ENCODE measurements around the gene FGF8. TPM values are rescaled to one million over a fixed set of nuclear protein-coding genes. Genes with fewer than 3 reads are reported as not detected.

FGF8 gene
- total and polyA plus RNA-seq, 2 donors (not counting 1 experiment from before 2014, with no cell fraction given): not detected

GRCh38 chr10:101723176-101723575 lies 52.7 kb downstream of the FGF8 start:
- Histone ChIP-seq H3K27me3 (ENCODE audit: control insufficient read depth, insufficient read depth, low read length) (peaks cover 21% of the 10 kb centered on the region), H3K4me1 (ENCODE audit: control insufficient read depth, extremely low read depth, insufficient read depth, low read length) (no peaks in the 10 kb centered on the region), H3K4me2 (ENCODE audit: extremely low read depth, insufficient read depth, low read length) (no peak overlapping the region), H3K9me3 (ENCODE audit: control insufficient read depth, insufficient read depth, low read depth, low read length) (no peaks in the 10 kb centered on the region), H3K4me3 (replicated peaks in 1 of 4; ENCODE audit: control extremely low read depth in 1 of 4, insufficient read depth in 1 of 4, low read depth in 3 of 4, low read length in 4 of 4) (no peak overlapping the region), H3K36me3 (ENCODE audit: control insufficient read depth, insufficient read depth, low read length) (no peaks in the 10 kb centered on the region), H2AFZ (ENCODE audit: low read length) (no peak overlapping the region), H4K20me1 (ENCODE audit: control insufficient read depth, extremely low read depth, insufficient read depth, low read length) (no peaks in the 10 kb centered on the region), H3K27ac (ENCODE audit: insufficient read depth, low read length) (no peak overlapping the region), H3K79me2 (ENCODE audit: control insufficient read depth, insufficient read depth, low read length) (no peaks in the 10 kb centered on the region), H3K9ac (ENCODE audit: insufficient read depth, low read length) (no peak overlapping the region)
- TF ChIP-seq EZH2 (IDR thresholded peaks at IDR 0.05; ENCODE audit: low read length, missing control alignments): no peak
- TF ChIP-seq CTCF (conservative IDR thresholded peaks at IDR 0.05 in 1 of 2, IDR thresholded peaks at IDR 0.05 in 1 of 2; ENCODE audit: low read depth in 1 of 2, low read length in 2 of 2): no peak
- no peak for DNase-seq (ENCODE audit: low read depth in 2 of 2)

DNA sequence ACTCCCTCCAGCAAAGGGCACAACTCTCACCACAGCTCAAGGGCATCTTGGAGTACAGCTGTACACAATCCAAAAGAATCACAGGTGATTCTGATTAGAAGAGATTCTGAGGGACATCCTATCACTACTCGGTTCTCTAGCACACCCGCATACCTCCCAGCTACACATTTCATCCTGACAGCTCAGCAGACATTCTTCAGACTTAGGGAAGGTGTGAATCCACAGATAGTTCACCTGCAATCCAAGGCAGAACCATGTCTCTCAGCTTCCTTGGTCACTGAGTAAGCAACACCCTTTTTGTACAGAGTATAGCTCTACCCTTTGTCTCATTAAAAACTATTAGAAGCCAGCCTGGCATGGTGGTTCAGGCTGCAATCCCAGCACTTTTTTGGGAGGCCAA lies 54.1 kb downstream of the FGF8 start:
- Histone ChIP-seq H3K9ac (ENCODE audit: insufficient read depth, low read length) (no peak overlapping the region), H3K9me3 (ENCODE audit: control insufficient read depth, insufficient read depth, low read depth, low read length) (no peaks in the 10 kb centered on the region), H2AFZ (ENCODE audit: low read length) (no peak overlapping the region), H3K27me3 (ENCODE audit: control insufficient read depth, insufficient read depth, low read length) (peaks cover 21% of the 10 kb centered on the region), H3K4me1 (ENCODE audit: control insufficient read depth, extremely low read depth, insufficient read depth, low read length) (no peaks in the 10 kb centered on the region), H3K4me3 (replicated peaks in 1 of 4; ENCODE audit: control extremely low read depth in 1 of 4, insufficient read depth in 1 of 4, low read depth in 3 of 4, low read length in 4 of 4) (no peak overlapping the region), H4K20me1 (ENCODE audit: control insufficient read depth, extremely low read depth, insufficient read depth, low read length) (no peaks in the 10 kb centered on the region), H3K79me2 (ENCODE audit: control insufficient read depth, insufficient read depth, low read length) (no peaks in the 10 kb centered on the region), H3K36me3 (ENCODE audit: control insufficient read depth, insufficient read depth, low read length) (no peaks in the 10 kb centered on the region), H3K27ac (ENCODE audit: insufficient read depth, low read length) (no peak overlapping the region), H3K4me2 (ENCODE audit: extremely low read depth, insufficient read depth, low read length) (no peak overlapping the region)
- TF ChIP-seq EZH2 (IDR thresholded peaks at IDR 0.05; ENCODE audit: low read length, missing control alignments): no peak
- no peak for TF ChIP-seq CTCF (conservative IDR thresholded peaks at IDR 0.05 in 1 of 2, IDR thresholded peaks at IDR 0.05 in 1 of 2; ENCODE audit: low read depth in 1 of 2, low read length in 2 of 2)
- no peak for DNase-seq (ENCODE audit: low read depth in 2 of 2)

DNA sequence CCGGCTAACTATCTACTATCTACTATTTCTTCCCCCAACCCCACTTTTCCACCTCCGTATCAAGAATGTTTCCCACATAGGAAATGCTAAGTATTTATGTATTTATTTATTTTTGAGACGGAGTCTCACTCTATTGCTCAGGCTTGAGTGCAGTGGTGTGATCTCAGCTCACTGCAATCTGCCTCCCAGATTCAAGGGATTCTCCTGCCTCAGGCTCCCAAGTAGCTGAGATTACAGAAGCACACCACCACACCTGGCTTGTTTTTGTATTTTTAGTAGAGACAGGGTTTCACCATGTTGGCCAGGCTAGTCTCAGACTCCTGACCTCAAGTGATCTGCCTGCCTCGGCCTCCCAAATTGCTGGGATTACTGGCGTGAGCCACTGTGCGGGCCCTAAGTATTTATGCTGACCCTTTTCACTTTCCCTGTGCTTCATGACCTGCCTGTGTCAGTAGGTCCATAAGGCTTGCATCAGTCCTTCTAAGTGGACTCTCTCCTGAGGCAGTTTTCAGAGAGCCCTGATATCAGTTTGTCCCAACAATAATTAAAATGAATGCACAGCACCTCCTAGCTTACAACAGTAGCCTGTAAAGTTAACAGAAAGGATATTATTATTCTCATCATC lies 55.2 kb downstream of the FGF8 start:
- no peak overlapping the region for H3K9ac ChIP-seq (ENCODE audit: insufficient read depth, low read length)
- no peak overlapping the region for H3K4me3 ChIP-seq (replicated peaks in 1 of 4; ENCODE audit: control extremely low read depth in 1 of 4, insufficient read depth in 1 of 4, low read depth in 3 of 4, low read length in 4 of 4)
- no peaks in the 10 kb centered on the region for H3K36me3 ChIP-seq (ENCODE audit: control insufficient read depth, insufficient read depth, low read length)
- H3K9me3 ChIP-seq (ENCODE audit: control insufficient read depth, insufficient read depth, low read depth, low read length): no peaks in the 10 kb centered on the region
- no peaks in the 10 kb centered on the region for H4K20me1 ChIP-seq (ENCODE audit: control insufficient read depth, extremely low read depth, insufficient read depth, low read length)
- no peak overlapping the region for H3K27ac ChIP-seq (ENCODE audit: insufficient read depth, low read length)
- H3K27me3 ChIP-seq (ENCODE audit: control insufficient read depth, insufficient read depth, low read length): peaks cover 21% of the 10 kb centered on the region
- H3K4me2 ChIP-seq (ENCODE audit: extremely low read depth, insufficient read depth, low read length): no peak overlapping the region
- H3K79me2 ChIP-seq (ENCODE audit: control insufficient read depth, insufficient read depth, low read length): no peaks in the 10 kb centered on the region
- no peak for DNase-seq (ENCODE audit: low read depth in 2 of 2)
- TF ChIP-seq CTCF (conservative IDR thresholded peaks at IDR 0.05 in 1 of 2, IDR thresholded peaks at IDR 0.05 in 1 of 2; ENCODE audit: low read depth in 1 of 2, low read length in 2 of 2): no peak
- no peak for TF ChIP-seq EZH2 (IDR thresholded peaks at IDR 0.05; ENCODE audit: low read length, missing control alignments)
- H3K4me1 ChIP-seq (ENCODE audit: control insufficient read depth, extremely low read depth, insufficient read depth, low read length): no peaks in the 10 kb centered on the region
- no peak overlapping the region for H2AFZ ChIP-seq (ENCODE audit: low read length)

Other genes starting within 250 kb of the FGF8 start
- gene POLL, start 187.9 kb downstream of the FGF8 start, total RNA-seq: 12.3 and 15.7 TPM in 2 replicates
- 10.9 TPM in 2 replicates for gene POLL, start 187.9 kb downstream of the FGF8 start, polyA plus RNA-seq
- 23.9 and 34.4 TPM in 2 replicates for gene DPCD, start 187.8 kb downstream of the FGF8 start, total RNA-seq
- 40.5 and 42.9 TPM in 2 replicates for gene DPCD, start 187.8 kb downstream of the FGF8 start, polyA plus RNA-seq
- 52.9 and 60.8 TPM in 2 replicates for gene FBXW4, start 80.9 kb downstream of the FGF8 start, total RNA-seq
- gene FBXW4, start 80.9 kb downstream of the FGF8 start, polyA plus RNA-seq: 32.7 and 37.1 TPM in 2 replicates
- 80.8 and 95.3 TPM in 2 replicates for gene NPM3, start 7.3 kb upstream of the FGF8 start, total RNA-seq
- 29.1 and 46.7 TPM in 2 replicates for gene NPM3, start 7.3 kb upstream of the FGF8 start, polyA plus RNA-seq
- 108 and 193 TPM in 2 replicates for gene OGA, start 42.3 kb upstream of the FGF8 start, total RNA-seq
- 50.6 and 69.9 TPM in 2 replicates for gene OGA, start 42.3 kb upstream of the FGF8 start, polyA plus RNA-seq
- 0.77 and 1.8 TPM in 2 replicates for gene KCNIP2, start 67.7 kb upstream of the FGF8 start, total RNA-seq
- 0.16 and 0.37 TPM in 2 replicates for gene KCNIP2, start 67.7 kb upstream of the FGF8 start, polyA plus RNA-seq

Data from fibroblast of lung (primary cell).